ENCODE measurements around the gene PRPF40A. TPM values are rescaled to one million over a fixed set of nuclear protein-coding genes. Genes with fewer than 3 reads are reported as not detected.

The PRPF40A gene
- total RNA-seq, 1 experiment from 2014 or later = 127 TPM

- Mint-ChIP-seq H3K27me3 (ENCODE audit: insufficient read depth, unreplicated experiment) (no peaks in the 10 kb centered on the region), H3K4me1 (ENCODE audit: low read depth, unreplicated experiment) (no peaks in the 10 kb centered on the region), H3K36me3 (ENCODE audit: insufficient read depth, unreplicated experiment) (peaks cover 14% of the 10 kb centered on the region), H3K9me3 (ENCODE audit: unreplicated experiment) (no peaks in the 10 kb centered on the region), H3K27ac (ENCODE audit: unreplicated experiment) (no peak overlapping the region), H3K4me3 (ENCODE audit: unreplicated experiment) (no peak overlapping the region)
- Histone ChIP-seq H3K9me3 (no peaks in the 10 kb centered on the region), H3K36me3 (ENCODE audit: control insufficient read depth, insufficient read depth, low read length) (no peaks in the 10 kb centered on the region; the same call in 1 of the 2 replicates), H3K4me1 (peaks cover 2% of the 10 kb centered on the region; the same call in 1 of the 2 replicates), H3K27me3 (replicated peaks; ENCODE audit: control insufficient read depth, insufficient read depth, low read length) (no peaks in the 10 kb centered on the region), H3K4me3 (ENCODE audit: low read depth, low read length) (no peak overlapping the region)
- ChIA-PET CTCF (no interaction called here), POLR2A (no interaction called here)
- no TSS peak for BruUV-seq (replicated peaks)
- intact Hi-C loops (cut with micrococcal nuclease; ENCODE audit: unreplicated experiment) = no loop called here
- no peak for DNase-seq
- TF ChIP-seq CTCF (IDR thresholded peaks at IDR 0.05; ENCODE audit: insufficient read depth in 1 of 2, low read depth in 1 of 2, low read length in 1 of 2, severe bottlenecking in 1 of 2, unreplicated experiment in 1 of 2) = no peak
Measured at GRCh38 chr2:152609154-152609553, 108.1 kb downstream of the PRPF40A start.

- no peak for DNase-seq
- ChIA-PET CTCF (no interaction called here), POLR2A (no interaction called here)
- Histone ChIP-seq H3K27me3 (replicated peaks; ENCODE audit: control insufficient read depth, insufficient read depth, low read length) (no peaks in the 10 kb centered on the region), H3K36me3 (ENCODE audit: control insufficient read depth, insufficient read depth, low read length) (no peaks in the 10 kb centered on the region; the same call in 1 of the 2 replicates), H3K4me1 (no peaks in the 10 kb centered on the region), H3K4me3 (ENCODE audit: low read depth, low read length) (no peak overlapping the region), H3K9me3 (no peaks in the 10 kb centered on the region)
- Mint-ChIP-seq H3K4me1 (ENCODE audit: low read depth, unreplicated experiment) (no peaks in the 10 kb centered on the region), H3K36me3 (ENCODE audit: insufficient read depth, unreplicated experiment) (peaks cover 14% of the 10 kb centered on the region), H3K4me3 (ENCODE audit: unreplicated experiment) (no peak overlapping the region), H3K9me3 (ENCODE audit: unreplicated experiment) (no peaks in the 10 kb centered on the region), H3K27me3 (ENCODE audit: insufficient read depth, unreplicated experiment) (no peaks in the 10 kb centered on the region), H3K27ac (ENCODE audit: unreplicated experiment) (no peak overlapping the region)
- intact Hi-C loops (cut with micrococcal nuclease; ENCODE audit: unreplicated experiment) = no loop called here
- BruUV-seq (replicated peaks) = no TSS peak
- no peak for TF ChIP-seq CTCF (IDR thresholded peaks at IDR 0.05; ENCODE audit: insufficient read depth in 1 of 2, low read depth in 1 of 2, low read length in 1 of 2, severe bottlenecking in 1 of 2, unreplicated experiment in 1 of 2)
Measured at GRCh38 chr2:152607793-152608300, 109.4 kb downstream of the PRPF40A start.

- Histone ChIP-seq H3K4me3 (ENCODE audit: low read depth, low read length) (no peak overlapping the region), H3K9me3 (no peaks in the 10 kb centered on the region), H3K27me3 (replicated peaks; ENCODE audit: control insufficient read depth, insufficient read depth, low read length) (no peaks in the 10 kb centered on the region), H3K36me3 (ENCODE audit: control insufficient read depth, insufficient read depth, low read length) (no peaks in the 10 kb centered on the region; the same call in 1 of the 2 replicates), H3K4me1 (no peaks in the 10 kb centered on the region)
- Mint-ChIP-seq H3K27me3 (ENCODE audit: insufficient read depth, unreplicated experiment) (no peaks in the 10 kb centered on the region), H3K4me1 (ENCODE audit: low read depth, unreplicated experiment) (no peaks in the 10 kb centered on the region), H3K4me3 (ENCODE audit: unreplicated experiment) (no peak overlapping the region), H3K36me3 (ENCODE audit: insufficient read depth, unreplicated experiment) (peaks cover 12% of the 10 kb centered on the region), H3K9me3 (ENCODE audit: unreplicated experiment) (no peaks in the 10 kb centered on the region), H3K27ac (ENCODE audit: unreplicated experiment) (no peak overlapping the region)
- no TSS peak for BruUV-seq (replicated peaks)
- no peak for DNase-seq
- intact Hi-C loops (cut with micrococcal nuclease; ENCODE audit: unreplicated experiment) = no loop called here
- no peak for TF ChIP-seq CTCF (IDR thresholded peaks at IDR 0.05; ENCODE audit: insufficient read depth in 1 of 2, low read depth in 1 of 2, low read length in 1 of 2, severe bottlenecking in 1 of 2, unreplicated experiment in 1 of 2)
- ChIA-PET POLR2A (no interaction called here), CTCF (interaction anchor here (0.6 kb wide), 2 partner anchors 31 to 351 kb away, joined by 3 to 8 read pairs; no protein-coding TSS in a partner anchor)
Measured at GRCh38 chr2:152606941-152607340, 110.3 kb downstream of the PRPF40A start.
